Measurements from ENCODE around the gene SYDE1.

SYDE1 gene

GRCh38 chr19:15125232-15126067 is 18.2 kb downstream of the SYDE1 start:
- DNase-seq (ENCODE audit: low read depth in 2 of 2, low spot score in 1 of 2): peak; percentile 95 to 96

- no peak for DNase-seq (ENCODE audit: low read depth in 2 of 2, low spot score in 1 of 2)
Observed at GRCh38 chr19:15126131-15126910, 19.1 kb downstream of the SYDE1 start.

- DNase-seq (ENCODE audit: low read depth in 2 of 2, low spot score in 1 of 2): no peak
Observed at GRCh38 chr19:15128162-15128770, 21.1 kb downstream of the SYDE1 start.

- no peak for DNase-seq (ENCODE audit: low read depth in 2 of 2, low spot score in 1 of 2)
Observed at GRCh38 chr19:15129856-15130585, 22.8 kb downstream of the SYDE1 start.

- DNase-seq (ENCODE audit: low read depth in 2 of 2, low spot score in 1 of 2): no peak
Observed at GRCh38 chr19:15136234-15136954, 29.2 kb downstream of the SYDE1 start.

GRCh38 chr19:15137777-15138176 is 30.6 kb downstream of the SYDE1 start:
- no peak for DNase-seq (ENCODE audit: low read depth in 2 of 2, low spot score in 1 of 2)

GRCh38 chr19:15138427-15138826 is 31.2 kb downstream of the SYDE1 start:
- DNase-seq (ENCODE audit: low read depth in 2 of 2, low spot score in 1 of 2): no peak

GRCh38 chr19:15141143-15141542 is 33.9 kb downstream of the SYDE1 start:
- DNase-seq (ENCODE audit: low read depth in 2 of 2, low spot score in 1 of 2): no peak

- no peak for DNase-seq (ENCODE audit: low read depth in 2 of 2, low spot score in 1 of 2)
Observed at GRCh38 chr19:15142313-15142712, 35.1 kb downstream of the SYDE1 start.

GRCh38 chr19:15144046-15144646 is 36.9 kb downstream of the SYDE1 start:
- no peak for DNase-seq (ENCODE audit: low read depth in 2 of 2, low spot score in 1 of 2)

GRCh38 chr19:15147090-15147489 is 39.9 kb downstream of the SYDE1 start:
- DNase-seq (ENCODE audit: low read depth in 2 of 2, low spot score in 1 of 2): no peak

- DNase-seq (ENCODE audit: low read depth in 2 of 2, low spot score in 1 of 2): no peak
Observed at GRCh38 chr19:15149737-15150136, 42.5 kb downstream of the SYDE1 start.

- no peak for DNase-seq (ENCODE audit: low read depth in 2 of 2, low spot score in 1 of 2)
Observed at GRCh38 chr19:15154002-15154612, 46.9 kb downstream of the SYDE1 start.

- no peak for DNase-seq (ENCODE audit: low read depth in 2 of 2, low spot score in 1 of 2)
Observed at GRCh38 chr19:15155296-15155695, 48.1 kb downstream of the SYDE1 start.

GRCh38 chr19:15156391-15156790 is 49.2 kb downstream of the SYDE1 start:
- no peak for DNase-seq (ENCODE audit: low read depth in 2 of 2, low spot score in 1 of 2)

- DNase-seq (ENCODE audit: low read depth in 2 of 2, low spot score in 1 of 2): no peak
Observed at GRCh38 chr19:15159251-15159650, 52.0 kb downstream of the SYDE1 start.

- DNase-seq (ENCODE audit: low read depth in 2 of 2, low spot score in 1 of 2): no peak
Observed at GRCh38 chr19:15161028-15161984, 54.1 kb downstream of the SYDE1 start.
